Mesenchymal stem cell (in vitro differentiated cells and primary cell): ENCODE measurements around the gene CUBN.

ENCODE experiments used
- DNase-seq: peaks from one replicate; pipeline ENCODE4 v3.0.0-alpha.2; 2013
- H2AFZ ChIP-seq: one replicate; pipeline ENCODE4 v1.6.1; 2013; ENCODE audit warnings: low read depth, mild to moderate bottlenecking, control low read depth, inconsistent platforms, low read length, moderate library complexity
- H2AK5ac ChIP-seq: 2 replicates; pipeline ENCODE4 v1.6.1; 2013; ENCODE audit warnings: low read length, moderate library complexity, mild to moderate bottlenecking, inconsistent platforms; ENCODE audit not compliant: severe bottlenecking
- H2BK120ac ChIP-seq: one replicate; pipeline ENCODE4 v1.6.1; 2013; ENCODE audit warnings: low read depth, mild to moderate bottlenecking, inconsistent platforms, low read length, moderate library complexity
- H2BK12ac ChIP-seq, 2 experiments: one replicate each; pipeline ENCODE4 v1.6.1; 2013; ENCODE audit warnings: inconsistent platforms in 2 of 2, low read length in 2 of 2, mild to moderate bottlenecking in 2 of 2, moderate library complexity in 2 of 2, control low read depth in 1 of 2
- H2BK15ac ChIP-seq: one replicate; pipeline ENCODE4 v1.6.1; 2013; ENCODE audit warnings: mild to moderate bottlenecking, low read depth, inconsistent platforms; ENCODE audit not compliant: poor library complexity, severe bottlenecking
- H2BK5ac ChIP-seq: 2 replicates; pipeline ENCODE4 v1.6.1; 2013; ENCODE audit warnings: low read depth, mild to moderate bottlenecking, low read length, control low read depth, inconsistent platforms; ENCODE audit not compliant: poor library complexity, severe bottlenecking
- H3K14ac ChIP-seq, 2 experiments: one replicate each; pipeline ENCODE4 v1.6.1; 2013; ENCODE audit warnings: inconsistent platforms in 2 of 2, low read length in 2 of 2, control low read depth in 1 of 2, mild to moderate bottlenecking in 1 of 2, moderate library complexity in 1 of 2
- H3K18ac ChIP-seq, 2 experiments: one replicate each; pipeline ENCODE4 v1.6.1; 2013; ENCODE audit warnings: inconsistent platforms in 2 of 2, low read length in 2 of 2, control low read depth in 1 of 2, low read depth in 1 of 2, mild to moderate bottlenecking in 1 of 2
- H3K23ac ChIP-seq, 2 experiments: one replicate each; pipeline ENCODE4 v1.6.1; 2013; ENCODE audit warnings: inconsistent platforms in 2 of 2, low read length in 2 of 2, mild to moderate bottlenecking in 2 of 2, moderate library complexity in 2 of 2, control low read depth in 1 of 2
- H3K27ac ChIP-seq: 2 replicates; pipeline ENCODE4 v1.5.1; 2013; ENCODE audit warnings: mild to moderate bottlenecking, moderate library complexity, low read length, control low read depth, inconsistent platforms; ENCODE audit not compliant: poor library complexity, severe bottlenecking
- H3K27me3 ChIP-seq, 2 experiments: 2 replicates each; pipeline versions ENCODE4 v1.6.1 to v1.7.0; 2013; ENCODE audit warnings: low read length in 2 of 2, mild to moderate bottlenecking in 2 of 2, moderate library complexity in 2 of 2, control low read depth in 1 of 2, inconsistent platforms in 1 of 2; ENCODE audit not compliant: control insufficient read depth in 1 of 2, insufficient read depth in 1 of 2
- H3K36me3 ChIP-seq, 2 experiments: 2 replicates each; pipeline versions ENCODE4 v1.6.1 to v1.7.0; 2013; ENCODE audit warnings: low read length in 2 of 2, control low read depth in 1 of 2, inconsistent platforms in 1 of 2, low read depth in 1 of 2, mild to moderate bottlenecking in 1 of 2; ENCODE audit not compliant: insufficient read depth in 2 of 2, control insufficient read depth in 1 of 2
- H3K4ac ChIP-seq, 2 experiments: one replicate each; pipeline ENCODE4 v1.6.1; 2013; ENCODE audit warnings: inconsistent platforms in 2 of 2, low read length in 2 of 2, mild to moderate bottlenecking in 2 of 2, moderate library complexity in 2 of 2, control low read depth in 1 of 2, low read depth in 1 of 2
- H3K4me1 ChIP-seq: 2 replicates; pipeline ENCODE4 v1.6.1; 2013; ENCODE audit warnings: low read depth, low read length, control low read depth; ENCODE audit not compliant: control insufficient read depth, insufficient read depth
- H3K4me2 ChIP-seq: 2 replicates; pipeline ENCODE4 v1.6.1; 2013; ENCODE audit warnings: low read length, mild to moderate bottlenecking, inconsistent platforms; ENCODE audit not compliant: poor library complexity, severe bottlenecking
- H3K4me3 ChIP-seq, 2 experiments: 2 replicates each; pipeline versions ENCODE4 v1.5.1 to v1.7.0; 2013; ENCODE audit warnings: low read length in 2 of 2, mild to moderate bottlenecking in 2 of 2, control low read depth in 1 of 2, low read depth in 1 of 2; ENCODE audit not compliant: insufficient read depth in 1 of 2
- H3K79me1 ChIP-seq: replicated peaks from 2 replicates; pipeline ENCODE4 v1.6.1; 2013; ENCODE audit warnings: mild to moderate bottlenecking, control low read depth, low read length, inconsistent platforms; ENCODE audit not compliant: poor library complexity, severe bottlenecking
- H3K9ac ChIP-seq: 2 replicates; pipeline ENCODE4 v1.7.0; 2013; ENCODE audit warnings: mild to moderate bottlenecking, low read length, moderate library complexity
- H3K9me3 ChIP-seq: 2 replicates; pipeline ENCODE4 v1.7.0; 2013; ENCODE audit warnings: mild to moderate bottlenecking, low read length; ENCODE audit not compliant: control insufficient read depth
- H4K8ac ChIP-seq: one replicate; pipeline ENCODE4 v1.6.1; 2013; ENCODE audit warnings: inconsistent platforms, mild to moderate bottlenecking, low read length, moderate library complexity
- H4K91ac ChIP-seq: one replicate; pipeline ENCODE4 v1.6.1; 2013; ENCODE audit warnings: mild to moderate bottlenecking, low read length, inconsistent platforms
- WGBS: methylation state at CpG from one replicate; pipeline ENCODE4 v1.1.7; 2013; ENCODE audit warnings: mixed read lengths; 5-methylcytosine and 5-hydroxymethylcytosine counted together

CUBN gene

DNA sequence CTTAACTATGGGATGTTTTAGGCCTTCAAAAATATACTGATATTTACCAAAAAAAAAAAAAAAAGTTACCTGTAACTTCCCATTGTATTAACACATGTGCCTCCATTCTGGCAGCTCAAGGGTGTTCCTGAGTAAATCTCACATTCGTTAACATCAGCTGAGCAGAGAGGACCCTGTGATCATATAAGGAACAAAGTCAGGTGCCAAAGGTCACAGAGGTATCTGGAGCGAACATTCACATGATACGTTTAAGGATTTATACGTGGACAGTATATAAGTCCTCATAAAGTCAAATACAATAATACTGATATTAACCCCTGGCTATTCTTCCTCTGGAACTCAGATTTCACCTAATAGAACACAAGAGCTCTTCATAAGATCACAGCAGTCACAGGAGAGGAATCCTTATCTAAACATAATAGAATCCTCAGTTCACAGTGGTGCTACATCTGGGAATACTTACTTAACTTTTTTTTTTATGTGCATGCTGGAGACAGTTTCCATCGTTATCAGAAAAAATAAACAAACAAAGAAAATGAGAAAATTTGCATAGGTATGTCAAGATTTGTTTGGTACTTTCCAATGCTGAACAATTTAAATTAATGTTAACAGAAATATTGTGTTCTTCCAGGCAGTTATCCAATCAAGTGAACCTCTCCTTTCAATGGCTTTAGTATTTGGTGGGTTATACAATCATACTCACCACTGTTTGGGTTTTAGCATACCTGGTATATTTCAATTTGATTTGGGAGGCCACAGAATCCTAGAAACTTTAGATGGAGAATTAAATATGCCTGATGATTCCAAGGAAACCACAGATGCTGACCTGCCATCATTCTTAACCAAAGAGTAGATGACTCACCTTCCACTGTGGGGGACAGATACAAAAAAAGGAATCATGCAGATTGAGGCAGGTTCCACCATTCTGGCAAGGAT is 6.6 kb downstream of the CUBN start:
- no peak overlapping the region for H3K23ac ChIP-seq

DNA sequence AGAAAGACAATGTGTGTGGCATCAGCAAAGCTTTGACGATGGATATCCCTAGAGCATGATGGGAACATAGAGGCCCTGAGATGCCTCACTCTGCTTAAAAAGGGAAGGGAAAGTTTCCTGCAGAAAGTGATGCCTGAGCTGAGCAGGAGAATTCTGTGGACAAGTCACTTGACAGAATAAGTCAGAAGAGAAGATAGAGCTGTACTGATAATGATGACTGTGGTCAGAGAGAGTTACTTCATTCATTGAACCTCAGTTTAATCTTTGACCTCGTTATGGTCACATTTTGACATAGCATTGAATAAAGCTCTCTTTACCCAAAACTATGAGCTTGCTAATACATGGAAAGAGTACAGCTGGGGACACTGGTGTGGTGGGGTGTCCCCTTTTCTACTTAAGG is 7.6 kb downstream of the CUBN start:
- H3K4me1 ChIP-seq, result peaks cover 3% of the 10 kb centered on the region
- peak overlapping the region; percentile 19 for H2BK120ac ChIP-seq
- no peak overlapping the region for H3K23ac ChIP-seq
- no peak overlapping the region for H3K14ac ChIP-seq
- 99% methylated on average over 2 of the region's 2 CpGs for WGBS
- H2BK12ac ChIP-seq, result peak overlapping the region in 1 of 2 experiments; percentile 82
- H3K9me3 ChIP-seq, result no peaks in the 10 kb centered on the region
- no peak overlapping the region for H2AFZ ChIP-seq
- no peak overlapping the region for H2BK5ac ChIP-seq
- H4K91ac ChIP-seq, result no peak overlapping the region
- no peaks in the 10 kb centered on the region for H3K36me3 ChIP-seq
- no peaks in the 10 kb centered on the region for H3K27me3 ChIP-seq
- H4K8ac ChIP-seq, result no peak overlapping the region
- peak overlapping the region; percentile 82 for H2AK5ac ChIP-seq
- DNase-seq, result no peak
- no peak overlapping the region for H3K27ac ChIP-seq
- no peak overlapping the region for H2BK15ac ChIP-seq
- no peak overlapping the region for H3K4me3 ChIP-seq
- no peak overlapping the region for H3K9ac ChIP-seq
- H3K4me2 ChIP-seq, result no peak overlapping the region
- H3K79me1 ChIP-seq, result no peaks in the 10 kb centered on the region
- H3K4ac ChIP-seq, result peak overlapping the region; percentile 24 to 64
- peak overlapping the region; percentile 16 to 62 for H3K18ac ChIP-seq

More for the DNA sequence above, 6.6 kb downstream of the CUBN start:
- DNase-seq, result peak; percentile 73
- Histone ChIP-seq H3K79me1 (no peaks in the 10 kb centered on the region), H3K9me3 (no peaks in the 10 kb centered on the region), H4K91ac (no peak overlapping the region), H3K27me3 (no peaks in the 10 kb centered on the region), H3K9ac (peak overlapping the region; percentile 40), H3K27ac (peak overlapping the region; percentile 41), H3K36me3 (no peaks in the 10 kb centered on the region), H3K4me3 (no peak overlapping the region), H4K8ac (no peak overlapping the region), H3K4ac (no peak overlapping the region), H3K4me2 (no peak overlapping the region), H3K4me1 (peaks cover 3% of the 10 kb centered on the region), H2BK12ac (no peak overlapping the region), H2BK15ac (no peak overlapping the region), H2BK120ac (no peak overlapping the region), H3K18ac (peak overlapping the region in 1 of 2 experiments; percentile 75), H3K14ac (no peak overlapping the region), H2AFZ (no peak overlapping the region), H2AK5ac (no peak overlapping the region), H2BK5ac (no peak overlapping the region)
- WGBS, result 84% methylated on average over 4 of the region's 5 CpGs

DNA sequence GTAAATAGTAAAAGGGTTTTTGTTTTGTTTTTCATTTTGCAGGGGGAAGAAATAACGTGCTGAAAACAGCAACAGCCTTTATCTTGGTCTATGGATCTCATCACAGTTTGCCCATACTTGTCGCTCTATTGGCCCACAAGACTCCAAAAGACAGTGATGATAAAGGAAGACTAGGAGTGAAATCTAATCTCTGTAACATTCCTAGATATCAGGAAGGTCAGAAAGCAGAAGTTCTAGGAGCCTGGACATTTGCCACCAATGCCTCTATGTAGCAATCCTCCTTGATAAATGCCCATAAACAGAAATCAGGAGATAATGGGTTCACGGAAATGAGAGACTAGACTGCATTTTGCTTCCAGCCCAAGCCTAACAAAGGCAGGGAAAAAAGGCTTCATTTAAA is 8.9 kb downstream of the CUBN start:
- DNase-seq, result no peak
- H2AK5ac ChIP-seq, result no peak overlapping the region
- H3K9me3 ChIP-seq, result no peaks in the 10 kb centered on the region
- H4K91ac ChIP-seq, result no peak overlapping the region
- no peak overlapping the region for H3K4ac ChIP-seq
- no peak overlapping the region for H3K4me2 ChIP-seq
- no peaks in the 10 kb centered on the region for H3K79me1 ChIP-seq
- H2BK12ac ChIP-seq, result no peak overlapping the region
- no peak overlapping the region for H2BK15ac ChIP-seq
- H2AFZ ChIP-seq, result no peak overlapping the region
- no peak overlapping the region for H2BK120ac ChIP-seq
- H4K8ac ChIP-seq, result no peak overlapping the region
- H3K18ac ChIP-seq, result no peak overlapping the region
- H3K14ac ChIP-seq, result no peak overlapping the region
- H3K27ac ChIP-seq, result no peak overlapping the region
- H3K4me1 ChIP-seq, result peaks cover 3% of the 10 kb centered on the region
- 20% methylated on average over 1 of the region's 3 CpGs for WGBS
- H3K4me3 ChIP-seq, result no peak overlapping the region
- H2BK5ac ChIP-seq, result no peak overlapping the region
- H3K27me3 ChIP-seq, result no peaks in the 10 kb centered on the region
- H3K36me3 ChIP-seq, result no peaks in the 10 kb centered on the region
- H3K23ac ChIP-seq, result no peak overlapping the region
- H3K9ac ChIP-seq, result no peak overlapping the region

DNA sequence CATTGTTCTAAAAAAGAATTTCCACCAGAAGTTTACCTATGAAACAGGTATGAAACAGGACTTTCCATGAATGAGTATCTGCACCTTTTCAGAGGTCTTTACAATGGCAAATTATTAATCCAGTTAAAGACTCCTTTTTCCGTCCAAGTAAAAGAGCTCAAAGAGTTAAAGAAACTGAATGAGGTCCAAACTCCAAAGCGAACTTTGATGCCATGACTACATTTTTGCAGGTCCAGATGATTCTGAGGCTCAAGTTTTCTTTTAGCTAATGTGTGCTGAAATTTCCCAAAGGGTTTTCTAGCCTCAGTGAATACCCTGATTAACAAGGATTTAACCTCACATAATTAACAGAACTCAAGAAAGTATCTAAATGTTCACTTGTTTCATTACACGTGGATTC is 9.8 kb downstream of the CUBN start:
- no peak overlapping the region for H2BK120ac ChIP-seq
- no peaks in the 10 kb centered on the region for H3K9me3 ChIP-seq
- H2AFZ ChIP-seq, result no peak overlapping the region
- H2BK15ac ChIP-seq, result no peak overlapping the region
- no peaks in the 10 kb centered on the region for H3K79me1 ChIP-seq
- no peaks in the 10 kb centered on the region for H3K36me3 ChIP-seq
- H4K8ac ChIP-seq, result no peak overlapping the region
- H3K27ac ChIP-seq, result no peak overlapping the region
- no peak overlapping the region for H2BK5ac ChIP-seq
- H3K4me2 ChIP-seq, result no peak overlapping the region
- H4K91ac ChIP-seq, result no peak overlapping the region
- H2BK12ac ChIP-seq, result no peak overlapping the region
- no peak overlapping the region for H3K23ac ChIP-seq
- no peak overlapping the region for H2AK5ac ChIP-seq
- no peak overlapping the region for H3K4me3 ChIP-seq
- H3K27me3 ChIP-seq, result no peaks in the 10 kb centered on the region
- 98% methylated on average over 3 of the region's 3 CpGs for WGBS
- no peak overlapping the region for H3K9ac ChIP-seq
- H3K4ac ChIP-seq, result no peak overlapping the region
- no peak overlapping the region for H3K18ac ChIP-seq
- peaks cover 7% of the 10 kb centered on the region for H3K4me1 ChIP-seq
- no peak for DNase-seq
- no peak overlapping the region for H3K14ac ChIP-seq
